Stimulated activated CD4-positive, alpha-beta T cell treated with anti-CD3 and anti-CD28 coated beads, Interleukin-15, amount 100 ng/mL, for 48 hours (primary cell): ENCODE measurements around the gene DNAH8.
A peak's percentile ranks its signal among the peaks of the same experiment; 100 is the strongest.
"Not testable (repeated sequence)": the region's sequence is repeated elsewhere in the genome, so short reads cannot be mapped to it uniquely, and the experiment has no call there.

Experiments
- DNase-seq, 2 donors: peaks; one replicate each; pipeline ENCODE4 v3.0.0-alpha.2; 2020; ENCODE audit warnings: low read depth in 2 of 2

DNAH8 gene

GRCh38 chr6:38845931-38846330, 130.8 kb downstream of the DNAH8 start:
- DNase-seq: no peak

DNA sequence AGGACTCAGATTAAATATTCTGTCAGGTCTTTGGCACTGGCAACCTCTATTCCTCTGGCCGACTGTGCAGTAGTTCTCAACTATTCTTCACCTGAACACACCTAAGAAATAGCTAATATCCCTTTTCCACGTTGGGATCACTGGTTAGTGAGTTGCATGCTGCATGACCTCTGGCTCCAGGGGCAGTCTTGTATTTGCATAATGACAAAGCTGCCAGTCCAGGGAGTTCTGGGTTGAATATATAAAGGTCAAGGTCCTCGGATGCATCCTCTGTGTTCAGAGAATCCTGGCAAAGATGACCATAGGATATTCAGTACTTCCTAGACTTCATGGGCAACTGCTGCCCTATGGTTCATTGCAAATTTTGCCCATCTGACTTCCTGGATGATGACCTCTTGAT, 131.2 kb downstream of the DNAH8 start:
- DNase-seq: no peak

GRCh38 chr6:38846844-38847243, 131.7 kb downstream of the DNAH8 start:
- DNase-seq: no peak

GRCh38 chr6:38847497-38847896, 132.4 kb downstream of the DNAH8 start:
- no peak for DNase-seq

- no peak for DNase-seq
These were observed 133.6 kb downstream of the DNAH8 start for GRCh38 chr6:38848760-38849159.

GRCh38 chr6:38852215-38852614, 137.1 kb downstream of the DNAH8 start:
- DNase-seq: no peak

- no peak for DNase-seq
These were observed 138.1 kb downstream of the DNAH8 start for GRCh38 chr6:38853236-38853635.

- DNase-seq: no peak
These were observed 141.4 kb downstream of the DNAH8 start for GRCh38 chr6:38856492-38856891.

DNA sequence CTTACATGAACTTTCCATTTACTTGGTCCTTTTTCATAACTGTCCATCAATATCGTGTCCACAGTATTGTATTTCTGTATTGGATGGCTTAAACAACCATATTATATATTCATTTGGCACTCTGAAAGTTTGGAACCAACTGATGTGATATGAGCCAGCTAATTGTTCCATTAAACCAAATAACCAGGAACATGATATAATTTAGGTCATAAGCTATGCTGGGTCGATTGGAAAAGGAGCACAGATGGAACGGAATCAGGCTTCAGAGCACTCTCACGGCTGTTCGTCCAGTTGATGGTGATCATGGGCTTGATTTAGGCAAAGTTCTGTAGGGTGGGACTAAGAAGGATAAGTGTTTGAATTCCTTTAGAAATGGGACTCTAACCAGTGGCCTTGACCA, 142.7 kb downstream of the DNAH8 start:
- DNase-seq: no peak

DNA sequence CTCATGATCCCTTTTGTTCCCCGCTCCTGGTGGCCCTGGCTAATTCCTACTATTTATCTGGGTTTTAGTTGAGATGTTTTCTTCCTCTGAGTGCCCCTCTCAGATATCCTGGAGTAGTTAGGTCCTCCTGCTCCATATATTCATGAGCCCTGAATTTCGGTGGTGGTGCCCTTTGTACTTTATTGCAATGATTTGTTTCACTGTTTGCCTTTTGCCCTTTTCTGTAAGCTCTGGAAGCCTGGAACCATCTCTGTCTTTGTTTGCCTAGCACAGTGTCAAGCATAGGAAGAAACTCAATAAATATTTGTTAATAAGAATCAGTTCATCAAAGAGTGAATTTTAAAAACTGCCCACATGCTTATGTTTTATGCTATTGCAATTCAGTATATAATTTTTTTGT, 144.9 kb downstream of the DNAH8 start:
- DNase-seq: no peak

DNA sequence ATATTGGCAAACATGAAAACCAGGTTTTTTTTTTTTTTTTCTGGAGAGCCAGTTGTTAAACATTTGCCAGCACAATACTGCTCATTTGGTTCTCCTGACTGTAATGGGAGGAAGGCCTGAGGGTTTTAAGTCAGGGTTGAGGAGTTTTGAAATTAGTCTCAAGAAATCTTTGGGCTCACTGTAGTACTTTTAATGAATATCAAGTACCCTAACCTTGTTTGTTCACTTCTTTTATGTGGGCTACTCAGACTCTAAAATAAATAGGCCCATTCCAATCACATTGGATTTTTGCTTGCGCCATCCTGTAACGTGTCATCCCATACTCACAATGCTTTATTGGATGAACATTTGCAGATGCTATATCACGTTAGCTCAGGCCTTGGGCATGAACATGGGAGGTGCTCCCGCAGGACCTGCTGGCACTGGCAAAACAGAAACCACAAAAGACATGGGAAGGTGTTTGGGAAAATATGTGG, 146.9 kb downstream of the DNAH8 start:
- DNase-seq: no peak

- no peak for DNase-seq
These were observed 150.5 kb downstream of the DNAH8 start for GRCh38 chr6:38865521-38866174.

- no peak for DNase-seq
These were observed 152.6 kb downstream of the DNAH8 start for GRCh38 chr6:38867726-38868125.

GRCh38 chr6:38871741-38872568, 156.8 kb downstream of the DNAH8 start:
- DNase-seq: peak in 1 of 2 donors; percentile 42

DNA sequence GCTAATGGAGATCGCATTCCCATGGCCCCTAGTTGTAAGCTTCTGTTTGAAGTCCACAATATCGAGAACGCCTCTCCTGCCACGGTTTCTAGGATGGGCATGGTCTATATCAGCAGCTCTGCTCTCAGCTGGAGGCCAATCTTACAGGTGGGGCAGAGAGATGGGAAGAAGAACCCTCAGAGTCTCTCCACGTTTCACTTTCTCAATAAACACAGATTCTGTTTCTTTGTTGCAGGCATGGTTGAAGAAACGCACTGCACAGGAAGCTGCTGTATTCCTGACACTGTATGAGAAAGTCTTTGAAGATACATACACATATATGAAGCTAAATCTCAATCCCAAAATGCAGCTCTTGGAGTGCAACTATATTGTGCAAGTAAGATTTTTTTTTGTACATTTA, 157.9 kb downstream of the DNAH8 start:
- DNase-seq: no peak

- not testable (repeated sequence) for DNase-seq
These were observed 158.7 kb downstream of the DNAH8 start for GRCh38 chr6:38873816-38874215.

GRCh38 chr6:38876475-38876874, 161.4 kb downstream of the DNAH8 start:
- no peak for DNase-seq

DNA sequence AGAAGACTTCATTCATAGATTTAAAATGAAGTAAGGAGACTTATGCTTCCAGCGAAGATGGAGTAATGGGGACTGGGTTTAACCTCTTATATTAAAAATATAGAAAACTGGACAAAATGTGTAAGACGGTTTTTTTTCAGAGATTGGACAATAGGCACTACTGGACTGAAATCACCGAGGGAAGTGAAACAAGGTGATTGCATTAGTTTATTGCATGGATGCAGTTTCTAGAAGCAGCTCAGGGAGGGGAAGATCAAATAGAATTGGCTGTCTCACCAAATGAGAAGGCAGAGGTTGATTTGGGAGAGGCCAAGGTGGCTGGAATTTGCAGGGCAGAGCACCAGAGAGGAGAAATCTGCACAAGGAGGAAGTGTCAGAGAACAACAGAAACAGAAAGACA, 162.6 kb downstream of the DNAH8 start:
- no peak for DNase-seq

DNA sequence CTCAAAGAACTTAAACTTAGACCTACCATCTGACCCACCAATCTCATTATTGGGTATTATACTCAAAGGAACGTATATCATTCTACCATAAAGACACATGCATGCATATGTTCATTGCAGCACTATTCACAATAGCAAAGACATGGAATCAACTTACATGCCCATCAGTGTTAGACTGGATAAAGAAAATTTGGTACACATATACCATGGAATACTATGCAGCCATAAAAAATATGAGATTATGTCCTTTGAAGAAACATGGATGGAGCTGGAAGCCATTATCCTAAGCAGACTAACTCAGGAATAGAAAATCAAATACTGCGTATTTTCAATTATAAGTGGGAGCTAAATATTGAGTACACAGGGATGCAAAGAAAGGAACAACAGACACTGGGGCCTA, 167.0 kb downstream of the DNAH8 start:
- no peak for DNase-seq

- no peak for DNase-seq
These were observed 182.4 kb downstream of the DNAH8 start for GRCh38 chr6:38897507-38897906.

- DNase-seq: no peak
These were observed 186.9 kb downstream of the DNAH8 start for GRCh38 chr6:38901802-38902522.

GRCh38 chr6:38906582-38906981, 191.5 kb downstream of the DNAH8 start:
- no peak for DNase-seq

- no peak for DNase-seq
These were observed 192.2 kb downstream of the DNAH8 start for GRCh38 chr6:38907264-38907663.
